DMS114 treated with DMSO at 0.1 percent for 48 hours (cell line): Measurements from ENCODE around the gene FOXP1.
"Not testable (repeated sequence)": the region's sequence is repeated elsewhere in the genome, so short reads cannot be mapped to it uniquely, and the experiment has no call there.

Experiments used
- DNase-seq: peaks from one replicate; lab custom pipeline; 2025; ENCODE audit not compliant: unreplicated experiment; lab: John Stamatoyannopoulos, UW

The FOXP1 gene

GRCh38 chr3:71351403-71352149 is 232.0 kb downstream of the FOXP1 start:
- no peak for DNase-seq

DNA sequence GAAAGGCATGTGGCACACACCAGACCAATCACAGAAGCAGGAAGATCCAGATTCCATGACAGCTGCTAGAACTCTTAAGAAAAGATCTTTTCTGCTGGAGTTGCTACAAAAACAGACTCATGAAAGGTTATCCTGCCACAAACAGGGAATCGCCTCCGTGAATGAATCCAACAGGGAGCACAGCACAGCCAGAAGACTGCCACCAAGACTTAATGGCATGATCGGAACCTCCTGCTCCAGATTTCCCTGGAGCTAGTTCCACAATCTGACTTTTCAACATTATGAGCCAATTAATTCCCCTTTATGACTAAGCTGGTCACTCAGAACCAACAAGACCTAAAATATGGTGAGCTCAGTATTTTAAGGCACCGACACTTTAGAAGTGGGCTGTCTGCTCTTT is 232.5 kb downstream of the FOXP1 start:
- no peak for DNase-seq

GRCh38 chr3:71348831-71349230 is 234.7 kb downstream of the FOXP1 start:
- no peak for DNase-seq

DNA sequence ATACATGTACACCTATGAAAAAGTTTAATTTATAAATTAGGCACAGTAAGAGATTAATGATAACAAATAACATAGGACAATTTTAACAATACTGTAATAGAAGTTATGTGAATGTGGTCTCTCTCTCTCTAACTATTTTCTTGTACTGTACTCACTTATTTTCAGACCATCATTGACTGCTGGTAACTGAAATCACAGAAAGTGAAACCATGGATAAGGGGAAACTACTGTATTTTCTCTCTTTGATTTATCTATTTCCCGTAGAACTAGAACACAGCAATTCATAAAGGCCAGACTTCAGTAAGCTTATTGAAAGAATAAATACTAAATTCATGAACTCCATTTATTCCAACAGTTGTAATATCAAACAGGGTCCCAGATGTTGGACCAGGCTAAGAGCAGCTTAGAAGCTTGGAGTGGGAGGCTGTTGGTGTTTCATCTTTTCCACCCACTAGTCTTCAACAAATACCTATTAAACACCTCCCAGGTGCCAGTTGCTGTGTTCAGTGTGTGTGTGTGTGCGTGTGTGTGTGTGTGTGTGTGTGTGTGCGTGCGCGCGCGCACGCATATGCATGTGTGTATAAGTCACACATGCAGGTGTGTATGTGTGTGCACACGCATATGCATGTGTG is 235.4 kb downstream of the FOXP1 start:
- no peak for DNase-seq

DNA sequence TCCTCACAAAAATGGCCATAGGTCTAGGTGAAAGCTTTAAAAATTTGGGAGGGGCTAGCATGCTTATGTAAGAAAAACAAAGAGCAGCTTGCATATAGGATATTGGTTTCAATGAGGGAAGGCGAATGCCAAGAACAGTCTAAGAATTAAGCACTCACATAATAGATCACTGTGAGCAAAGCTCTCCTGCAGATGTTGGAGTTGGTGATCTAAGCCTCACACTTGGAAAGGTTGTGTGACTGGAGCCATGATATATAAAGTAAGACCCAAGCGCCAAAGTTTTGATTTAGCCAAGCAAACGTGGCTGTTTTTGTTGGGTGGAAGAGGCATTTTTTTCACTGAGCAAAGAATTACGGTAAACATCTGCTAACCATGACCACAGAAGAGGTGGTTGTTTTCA is 237.5 kb downstream of the FOXP1 start:
- no peak for DNase-seq

- no peak for DNase-seq
These were observed 238.0 kb downstream of the FOXP1 start for GRCh38 chr3:71345429-71346040.

DNA sequence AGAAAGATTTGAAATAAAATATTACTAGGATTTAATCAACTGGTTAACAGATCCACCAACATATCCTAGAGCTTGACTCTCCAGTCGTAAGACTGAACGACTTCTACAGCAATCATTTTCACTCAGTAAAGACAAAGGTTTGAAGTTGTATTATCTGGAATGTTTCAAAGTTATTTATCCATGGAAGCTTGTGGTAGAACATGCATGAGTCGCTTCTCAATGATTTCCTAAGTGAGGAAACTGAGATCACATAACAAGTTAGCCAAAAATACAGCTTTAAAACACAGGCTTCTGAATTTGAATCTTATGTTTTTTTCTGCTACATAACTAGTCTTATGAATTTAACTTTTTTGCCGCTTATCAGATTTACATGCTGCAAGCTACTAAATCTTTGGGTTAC is 241.8 kb downstream of the FOXP1 start:
- no peak for DNase-seq

- DNase-seq, result no peak
These were observed 244.5 kb downstream of the FOXP1 start for GRCh38 chr3:71339049-71339448.

DNA sequence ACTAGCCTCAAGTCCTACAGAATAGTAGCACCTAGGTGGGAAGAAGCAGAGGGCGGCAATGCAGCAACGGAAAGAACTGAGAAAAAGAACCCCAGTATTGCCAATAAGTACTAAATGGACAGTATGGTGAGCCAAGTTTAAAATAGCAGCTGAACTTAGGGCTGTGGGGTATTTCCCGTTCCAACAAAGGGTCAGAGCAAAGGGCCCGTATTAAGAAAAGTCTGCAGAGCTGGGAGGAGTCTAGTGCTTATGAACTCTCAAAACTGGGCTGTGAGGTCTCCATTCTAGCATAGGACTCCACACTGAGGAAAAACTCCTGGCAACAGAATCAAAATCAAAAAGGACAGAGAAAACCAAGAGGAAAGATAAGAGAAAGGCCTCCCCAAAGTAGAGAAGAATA is 250.7 kb downstream of the FOXP1 start:
- no peak for DNase-seq

DNA sequence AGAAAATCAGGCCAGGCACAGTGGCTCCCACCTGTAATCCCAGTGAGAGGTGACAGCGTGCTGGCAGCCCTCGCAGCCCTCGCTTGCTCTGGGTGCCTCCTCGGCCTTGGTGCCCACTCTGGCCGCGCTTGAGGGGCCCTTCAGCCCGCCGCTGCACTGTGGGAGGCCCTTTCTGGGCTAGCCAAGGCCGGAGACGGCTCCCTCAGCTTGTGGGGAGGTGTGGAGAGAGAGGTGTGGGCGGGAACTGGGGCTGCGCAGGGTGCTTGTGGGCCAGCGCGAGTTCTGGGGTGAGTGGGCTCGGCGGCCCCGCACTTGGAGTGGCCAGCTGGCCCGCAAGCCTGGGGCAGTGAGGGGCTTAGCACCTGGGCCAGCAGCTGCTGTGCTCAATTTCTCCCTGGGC is 252.6 kb downstream of the FOXP1 start:
- DNase-seq, result no peak

DNA sequence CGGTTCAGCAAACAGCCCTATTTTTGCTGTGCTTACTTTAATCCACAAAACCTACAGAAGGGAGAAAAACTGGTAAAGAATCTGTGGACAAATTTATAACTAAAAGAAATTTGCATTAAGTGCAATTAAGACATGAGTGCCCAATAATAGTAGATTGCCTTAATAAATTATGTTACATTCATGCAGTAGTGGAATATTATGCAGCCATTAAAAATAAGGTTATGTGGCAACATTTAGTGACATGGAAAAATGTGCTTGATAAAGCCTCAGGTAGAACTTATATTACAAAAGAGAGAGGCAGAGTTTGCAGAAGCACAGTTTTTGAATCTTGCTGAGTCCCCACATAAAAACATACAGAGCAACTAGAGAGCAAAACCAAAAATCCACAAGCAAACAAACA is 253.0 kb downstream of the FOXP1 start:
- DNase-seq, result no peak

DNA sequence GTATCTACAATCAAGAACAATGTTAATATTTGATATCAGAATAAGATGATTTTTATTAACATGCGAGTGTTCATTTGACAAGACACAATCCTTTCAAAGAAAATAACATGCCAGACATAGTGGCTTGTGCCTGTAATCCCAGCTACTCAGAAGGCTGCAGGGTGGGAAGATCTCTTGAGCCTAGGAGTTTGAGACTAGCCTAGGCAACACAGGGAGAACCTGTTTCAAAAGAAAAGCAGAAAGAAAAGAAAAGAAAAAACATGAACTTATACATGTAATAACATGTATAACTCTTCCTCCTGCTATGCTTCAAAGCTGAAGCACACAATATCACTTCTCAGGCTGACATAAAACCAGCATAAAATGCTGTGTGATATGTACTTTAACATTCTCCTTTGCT is 253.7 kb downstream of the FOXP1 start:
- no peak for DNase-seq

GRCh38 chr3:71328926-71329325 is 254.6 kb downstream of the FOXP1 start:
- DNase-seq, result no peak

DNA sequence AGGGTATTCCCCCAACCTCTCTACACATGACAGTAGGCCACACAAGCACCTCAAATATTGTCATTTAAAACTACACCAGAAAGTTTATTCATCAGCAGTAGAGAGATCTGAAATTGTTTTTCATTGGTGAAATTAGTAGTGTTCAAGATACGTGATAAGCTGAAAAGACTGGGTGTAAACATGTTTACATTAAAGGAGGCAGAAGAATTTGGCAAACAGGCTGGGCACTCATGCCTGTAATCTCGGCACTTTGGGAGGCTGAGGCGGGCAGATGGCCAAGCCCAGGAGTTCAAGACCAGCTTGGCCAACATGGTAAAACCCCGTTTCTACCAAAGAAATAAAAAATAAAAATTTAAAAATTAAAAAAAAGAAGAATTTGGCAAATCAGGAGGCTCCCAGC is 255.6 kb downstream of the FOXP1 start:
- DNase-seq, result no peak

- DNase-seq, result no peak
These were observed 257.8 kb downstream of the FOXP1 start for GRCh38 chr3:71325715-71326114.

- not testable (repeated sequence) for DNase-seq
These were observed 259.3 kb downstream of the FOXP1 start for GRCh38 chr3:71324224-71324623.

DNA sequence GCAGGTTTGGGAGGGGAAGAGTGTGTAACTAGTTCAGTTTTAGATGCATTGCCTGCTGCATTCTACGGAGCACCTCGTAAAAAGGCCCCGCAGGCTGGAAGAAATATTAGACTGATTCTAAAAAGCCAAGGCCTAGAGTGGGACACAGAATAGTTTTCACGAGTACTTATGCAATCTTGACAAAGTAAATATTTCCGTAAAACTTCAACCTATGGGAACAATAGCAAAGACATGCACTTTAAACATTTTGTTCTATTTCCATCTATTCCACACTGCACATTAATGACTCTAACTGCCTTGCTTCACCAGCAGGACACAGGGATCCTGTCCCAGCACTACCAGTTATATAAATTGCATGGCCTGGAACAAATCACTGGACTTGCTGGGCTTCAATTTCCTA is 260.0 kb downstream of the FOXP1 start:
- no peak for DNase-seq

GRCh38 chr3:71322154-71322553 is 261.4 kb downstream of the FOXP1 start:
- no peak for DNase-seq

GRCh38 chr3:71319771-71320170 is 263.8 kb downstream of the FOXP1 start:
- no peak for DNase-seq

- no peak for DNase-seq
These were observed 265.1 kb downstream of the FOXP1 start for GRCh38 chr3:71318458-71318827.

DNA sequence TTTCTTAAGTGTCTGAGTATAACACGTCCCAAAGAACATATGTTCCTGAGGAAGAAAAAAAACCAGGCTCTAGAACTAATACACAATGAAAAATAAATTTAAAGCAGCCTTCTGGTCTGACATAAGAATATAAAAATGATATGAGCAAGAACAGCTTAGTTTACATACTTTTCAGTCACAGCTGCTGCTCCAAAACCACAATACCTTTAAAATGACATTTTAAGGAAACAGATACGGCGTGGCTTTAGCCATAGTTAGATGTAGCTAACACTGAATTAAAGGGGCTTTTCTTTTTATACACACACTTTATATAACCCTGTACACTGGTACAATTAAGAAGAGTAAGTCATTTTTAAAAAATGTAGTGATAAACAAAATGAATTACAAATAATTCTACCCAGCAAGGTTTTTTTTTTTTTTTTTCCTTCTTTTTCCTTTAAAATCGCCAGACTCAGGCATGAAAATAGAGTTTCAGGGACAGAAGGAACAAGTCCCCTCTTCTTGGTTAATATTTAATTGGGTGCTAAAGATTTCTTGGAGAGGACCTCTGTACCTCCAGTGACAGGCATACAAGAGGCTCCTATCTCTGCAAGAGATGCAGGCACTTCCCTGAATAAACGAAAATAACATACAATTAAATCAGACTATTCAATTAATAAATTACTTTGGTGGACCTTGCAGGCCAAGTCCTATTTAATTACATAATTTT is 265.6 kb downstream of the FOXP1 start:
- no peak for DNase-seq

DNA sequence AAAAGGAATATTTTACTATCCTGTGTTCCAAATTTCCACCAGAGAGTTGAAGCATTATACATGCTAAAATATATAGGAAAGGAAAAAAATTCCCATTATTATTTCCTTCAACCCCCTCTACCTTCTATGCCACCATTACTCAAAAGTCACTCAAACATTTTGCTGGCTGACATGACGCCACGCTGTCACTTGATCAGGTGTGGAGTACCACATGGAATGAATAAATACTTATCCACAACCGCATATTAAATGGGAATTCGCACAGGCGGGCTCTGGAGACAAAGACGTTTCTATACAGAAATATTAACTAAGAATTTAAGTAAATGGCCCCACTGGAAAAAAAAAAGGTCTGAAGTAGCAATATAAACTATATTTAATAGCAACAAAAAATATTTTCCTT is 266.4 kb downstream of the FOXP1 start:
- DNase-seq, result no peak
